SK-N-SH treated with all-trans-retinoic acid at 6 μM for 48 hours (cell line): ENCODE results near the gene CA5A.

Source experiments
- ATAC-seq: fragments of 200-7000 bp; cut with Tn5 transposase; 3 replicates; pipeline ENCODE4 v1.9.1; 2020; ENCODE audit warnings: mild to moderate bottlenecking, moderate library complexity
- BACH2 ChIP-seq: fragments of 250-450 bp; sonication (Bioruptor Pico); IDR thresholded peaks from 2 replicates; pipeline ENCODE4 v1.9.0; 2021; ENCODE audit warnings: mild to moderate bottlenecking, borderline replicate concordance
- CREB5 ChIP-seq: fragments of 250-450 bp; sonication (Bioruptor Pico); IDR thresholded peaks from 2 replicates; pipeline ENCODE4 v1.5.1; 2020; ENCODE audit warnings: low read depth, mild to moderate bottlenecking, moderate library complexity
- CSDC2 ChIP-seq: fragments of 250-450 bp; sonication (Bioruptor Pico); IDR thresholded peaks from 2 replicates; pipeline ENCODE4 v1.5.0; 2020; ENCODE audit warnings: mild to moderate bottlenecking, moderate library complexity
- GLIS3 ChIP-seq: fragments of 250-450 bp; sonication (Bioruptor Pico); IDR thresholded peaks from 2 replicates; pipeline ENCODE4 v1.5.0; 2020; ENCODE audit warnings: mild to moderate bottlenecking, moderate library complexity
- PATZ1 ChIP-seq: fragments of 250-450 bp; sonication (Bioruptor Pico); IDR thresholded peaks from 2 replicates; pipeline ENCODE4 v1.8.0; 2020; ENCODE audit warnings: mild to moderate bottlenecking, moderate library complexity, borderline replicate concordance
- SNAI2 ChIP-seq: fragments of 250-450 bp; sonication (Bioruptor Pico); IDR thresholded peaks from 2 replicates; pipeline ENCODE4 v1.5.0; 2020; ENCODE audit warnings: mild to moderate bottlenecking, moderate library complexity
- TCF4 ChIP-seq: fragments of 250-450 bp; sonication (Bioruptor Pico); IDR thresholded peaks from 2 replicates; pipeline ENCODE4 v1.8.0; 2021; ENCODE audit warnings: mild to moderate bottlenecking, moderate library complexity, borderline replicate concordance
- TOX ChIP-seq: fragments of 250-450 bp; sonication (Bioruptor Pico); IDR thresholded peaks from 2 replicates; pipeline ENCODE4 v1.8.0; 2021; ENCODE audit warnings: mild to moderate bottlenecking, moderate library complexity, borderline replicate concordance
- TSHZ2 ChIP-seq: fragments of 250-450 bp; sonication (Bioruptor Pico); IDR thresholded peaks from 2 replicates; pipeline ENCODE4 v1.5.0; 2020; ENCODE audit warnings: mild to moderate bottlenecking, moderate library complexity
- ZFP30 ChIP-seq: fragments of 450-650 bp; formaldehyde crosslinking; IDR thresholded peaks from 2 replicates; pipeline ENCODE4 v1.5.0; 2022; ENCODE audit warnings: mild to moderate bottlenecking, moderate library complexity
- ZNF565 ChIP-seq: fragments of 450-650 bp; formaldehyde crosslinking; conservative IDR thresholded peaks from 2 replicates; pipeline ENCODE4 v1.5.0; 2020; ENCODE audit warnings: low read depth, mild to moderate bottlenecking, moderate library complexity
- ZNF70 ChIP-seq: fragments of 450-650 bp; formaldehyde crosslinking; IDR thresholded peaks from 2 replicates; pipeline ENCODE4 v1.5.0; 2020; ENCODE audit warnings: mild to moderate bottlenecking, moderate library complexity
- ZNF8 ChIP-seq: fragments of 450-650 bp; formaldehyde crosslinking; IDR thresholded peaks from 2 replicates; pipeline ENCODE4 v1.5.0; 2020; ENCODE audit warnings: mild to moderate bottlenecking, moderate library complexity
- TF ChIP-seq, protein P1 (sequence below): fragments of 250-450 bp; sonication (Bioruptor Pico); IDR thresholded peaks from 2 replicates; pipeline ENCODE4 v1.5.1; 2021; ENCODE audit warnings: mild to moderate bottlenecking, moderate library complexity

Gene CA5A

DNA sequence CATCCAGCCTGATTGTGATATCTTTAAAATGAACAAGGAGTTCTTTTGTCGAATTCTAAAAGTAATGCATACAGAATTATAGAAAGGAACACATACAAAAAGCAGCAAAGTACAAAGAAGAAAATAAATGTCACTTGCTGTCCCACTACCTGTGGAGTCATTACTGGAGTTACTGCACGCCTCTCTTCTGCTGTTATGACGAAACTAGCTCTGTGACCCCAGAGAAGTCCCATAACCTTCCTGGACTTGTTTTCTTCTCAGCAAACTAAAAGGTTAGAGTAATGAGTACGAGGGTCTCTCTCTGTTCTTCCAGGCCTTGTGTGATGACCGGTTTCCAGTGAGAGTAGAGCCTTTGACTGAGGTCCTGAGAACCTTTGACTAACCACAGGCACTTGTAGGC is 41.8 kb upstream of the CA5A start (continued):
- TF ChIP-seq TSHZ2 (CRISPR knock-in tag), result no peak
- TF ChIP-seq GLIS3, result no peak
- TF ChIP-seq SNAI2, result no peak
- TF ChIP-seq, protein P1, sequence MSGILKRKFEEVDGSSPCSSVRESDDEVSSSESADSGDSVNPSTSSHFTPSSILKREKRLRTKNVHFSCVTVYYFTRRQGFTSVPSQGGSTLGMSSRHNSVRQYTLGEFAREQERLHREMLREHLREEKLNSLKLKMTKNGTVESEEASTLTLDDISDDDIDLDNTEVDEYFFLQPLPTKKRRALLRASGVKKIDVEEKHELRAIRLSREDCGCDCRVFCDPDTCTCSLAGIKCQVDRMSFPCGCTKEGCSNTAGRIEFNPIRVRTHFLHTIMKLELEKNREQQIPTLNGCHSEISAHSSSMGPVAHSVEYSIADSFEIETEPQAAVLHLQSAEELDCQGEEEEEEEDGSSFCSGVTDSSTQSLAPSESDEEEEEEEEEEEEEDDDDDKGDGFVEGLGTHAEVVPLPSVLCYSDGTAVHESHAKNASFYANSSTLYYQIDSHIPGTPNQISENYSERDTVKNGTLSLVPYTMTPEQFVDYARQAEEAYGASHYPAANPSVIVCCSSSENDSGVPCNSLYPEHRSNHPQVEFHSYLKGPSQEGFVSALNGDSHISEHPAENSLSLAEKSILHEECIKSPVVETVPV, result no peak
- TF ChIP-seq CSDC2 (CRISPR knock-in tag), result no peak
- TF ChIP-seq TCF4 (CRISPR knock-in tag), result no peak

DNA sequence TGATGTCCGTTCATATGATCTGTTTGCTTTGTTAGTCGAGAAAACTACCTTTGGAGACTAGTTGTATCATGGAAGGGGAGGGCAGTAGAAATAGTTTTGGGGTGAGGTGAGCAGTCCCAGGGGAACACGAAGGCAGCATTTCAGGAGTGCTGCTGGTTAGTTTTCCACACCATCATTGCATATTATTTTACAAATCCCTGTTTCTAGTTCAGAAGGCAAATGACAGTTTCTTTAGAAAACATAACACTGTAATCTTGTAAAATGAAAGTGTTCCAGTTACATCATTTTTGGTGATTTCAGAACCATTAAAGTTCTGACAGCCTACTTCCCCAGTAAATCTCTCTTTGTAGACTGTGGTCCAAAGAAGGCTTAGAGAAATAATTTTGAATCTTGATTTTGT is 40.3 kb upstream of the CA5A start:
- no peak for ATAC-seq

More for the DNA sequence above, 40.3 kb upstream of the CA5A start:
- TF ChIP-seq, protein P1, result no peak
- TF ChIP-seq BACH2 (CRISPR knock-in tag) (no peak), CSDC2 (CRISPR knock-in tag) (no peak), ZNF8 (CRISPR knock-in tag) (no peak), ZFP30 (CRISPR knock-in tag) (no peak), PATZ1 (CRISPR knock-in tag) (no peak), TOX (CRISPR knock-in tag) (no peak), TCF4 (CRISPR knock-in tag) (no peak), GLIS3 (no peak), SNAI2 (no peak), TSHZ2 (CRISPR knock-in tag) (no peak), ZNF70 (CRISPR knock-in tag) (no peak), ZNF565 (no peak), CREB5 (no peak)
